Astrocyte of the cerebellum (primary cell): ENCODE results near the gene SPIN3.
"Not testable (repeated sequence)": the region's sequence is repeated elsewhere in the genome, so short reads cannot be mapped to it uniquely, and the experiment has no call there.

Source experiments
- DNase-seq: peaks from one replicate; pipeline ENCODE4 v3.0.0-alpha.2; 2011; ENCODE audit warnings: low read depth
- H3K4me3 ChIP-seq: 2 replicates; pipeline ENCODE4 v1.5.1; 2011; ENCODE audit warnings: mild to moderate bottlenecking, low read depth, low read length, moderate library complexity
- CTCF ChIP-seq: IDR thresholded peaks from 2 replicates; pipeline ENCODE4 v1.5.1; 2012; ENCODE audit warnings: low read length, low read depth, moderate library complexity, mild to moderate bottlenecking; ENCODE audit errors: missing control alignments
- in situ Hi-C: cut with HindIII; loops from 2 replicates; pipeline ENCODE4 v1.10.0; 2017; ENCODE audit warnings: low sequenced_read_pairs

Gene SPIN3

GRCh38 chrX:56975611-56976010, 19.7 kb downstream of the SPIN3 start:
- no peak for DNase-seq
- in situ Hi-C loops, result no loop called here
- H3K4me3 ChIP-seq, result no peak overlapping the region
- TF ChIP-seq CTCF, result no peak

GRCh38 chrX:56974408-56974807, 20.9 kb downstream of the SPIN3 start:
- DNase-seq, result no peak
- in situ Hi-C loops, result no loop called here
- no peak for TF ChIP-seq CTCF
- no peak overlapping the region for H3K4me3 ChIP-seq

GRCh38 chrX:56969559-56969958, 25.8 kb downstream of the SPIN3 start:
- H3K4me3 ChIP-seq, result no peak overlapping the region
- in situ Hi-C loops, result no loop called here
- TF ChIP-seq CTCF, result no peak
- DNase-seq, result no peak

- in situ Hi-C loops, result no loop called here
- no peak overlapping the region for H3K4me3 ChIP-seq
- no peak for DNase-seq
- TF ChIP-seq CTCF, result no peak
Measured at GRCh38 chrX:56968980-56969379, 26.4 kb downstream of the SPIN3 start.

- in situ Hi-C loops, result no loop called here
- H3K4me3 ChIP-seq, result no peak overlapping the region
- no peak for TF ChIP-seq CTCF
- DNase-seq, result no peak
Measured at GRCh38 chrX:56963377-56963776, 32.0 kb downstream of the SPIN3 start.

- DNase-seq, result no peak
- TF ChIP-seq CTCF, result no peak
- in situ Hi-C loops, result no loop called here
- no peak overlapping the region for H3K4me3 ChIP-seq
Measured at GRCh38 chrX:56947699-56948098, 47.6 kb downstream of the SPIN3 start.

GRCh38 chrX:56946201-56946600, 49.1 kb downstream of the SPIN3 start:
- DNase-seq, result peak; percentile 52
- H3K4me3 ChIP-seq, in situ Hi-C loops: not testable (repeated sequence)

GRCh38 chrX:56945226-56945625, 50.1 kb downstream of the SPIN3 start:
- H3K4me3 ChIP-seq, DNase-seq, in situ Hi-C loops: not testable (repeated sequence)
